GM12865 (cell line): ENCODE data around the gene ARHGAP12.

Source experiments
- DNase-seq: peaks from one replicate; pipeline ENCODE4 v3.0.0; 2010; ENCODE audit warnings: low read depth
- H3K4me3 ChIP-seq: 2 replicates; pipeline ENCODE4 v1.5.1; 2011; ENCODE audit warnings: mild to moderate bottlenecking, low read depth, low read length, control low read depth
- CTCF ChIP-seq: IDR thresholded peaks from 2 replicates; pipeline ENCODE4 v1.5.1; 2011; ENCODE audit warnings: low read length, control low read depth, low read depth, inconsistent platforms; ENCODE audit not compliant: insufficient read depth; ENCODE audit errors: missing control alignments

Gene ARHGAP12

GRCh38 chr10:31792745-31793144 is 135.9 kb downstream of the ARHGAP12 start:
- no peak overlapping the region for H3K4me3 ChIP-seq
- no peak for DNase-seq
- no peak for TF ChIP-seq CTCF

GRCh38 chr10:31789555-31789954 is 139.1 kb downstream of the ARHGAP12 start:
- H3K4me3 ChIP-seq: no peak overlapping the region
- no peak for DNase-seq
- TF ChIP-seq CTCF: no peak

GRCh38 chr10:31782701-31783100 is 145.9 kb downstream of the ARHGAP12 start:
- H3K4me3 ChIP-seq: no peak overlapping the region
- no peak for TF ChIP-seq CTCF
- DNase-seq: no peak

GRCh38 chr10:31780717-31781116 is 147.9 kb downstream of the ARHGAP12 start:
- TF ChIP-seq CTCF: no peak
- DNase-seq: no peak
- no peak overlapping the region for H3K4me3 ChIP-seq

- H3K4me3 ChIP-seq: no peak overlapping the region
- no peak for DNase-seq
- no peak for TF ChIP-seq CTCF
These were observed 150.0 kb downstream of the ARHGAP12 start for GRCh38 chr10:31778627-31779026.

GRCh38 chr10:31776159-31776558 is 152.5 kb downstream of the ARHGAP12 start:
- no peak for TF ChIP-seq CTCF
- no peak for DNase-seq
- H3K4me3 ChIP-seq: no peak overlapping the region

- no peak for TF ChIP-seq CTCF
- DNase-seq: no peak
These were observed 153.5 kb downstream of the ARHGAP12 start for GRCh38 chr10:31774928-31775650.

More at GRCh38 chr10:31774928-31775650, 153.5 kb downstream of the ARHGAP12 start:
- no peak overlapping the region for H3K4me3 ChIP-seq
